H7 (cell line): ENCODE results near the gene TIMELESS. TPM values are rescaled to one million over a fixed set of nuclear protein-coding genes. Genes with fewer than 3 reads are reported as not detected.
A peak's percentile ranks its signal among the peaks of the same experiment; 100 is the strongest.
"Not testable (repeated sequence)": the region's sequence is repeated elsewhere in the genome, so short reads cannot be mapped to it uniquely, and the experiment has no call there.

ENCODE experiments used
- DNase-seq: peaks from one replicate; pipeline ENCODE4 v3.0.0; 2012
- H3K27me3 ChIP-seq: 2 replicates; pipeline ENCODE4 v1.6.0; 2011; ENCODE audit warnings: mild to moderate bottlenecking, low read length; ENCODE audit not compliant: control insufficient read depth, insufficient read depth
- H3K36me3 ChIP-seq: replicated peaks from 2 replicates; pipeline ENCODE4 v1.5.1; 2011; ENCODE audit warnings: low read length; ENCODE audit not compliant: control insufficient read depth, insufficient read depth
- H3K4me3 ChIP-seq: 2 replicates; pipeline ENCODE4 v1.5.1; 2011; ENCODE audit warnings: low read depth, mild to moderate bottlenecking, control low read depth, low read length, moderate library complexity; ENCODE audit not compliant: insufficient read depth
- total RNA-seq: library from RNA; depleted of rRNA; stranded (reverse); fragments of >200 nt; shearing (Covaris generic); gene quantifications from 2 replicates; pipeline ENCODE4 v1.2.3, GENCODE V29; 2014

Gene TIMELESS
- total RNA-seq, 1 experiment from 2014 or later: 13.3 TPM

DNA sequence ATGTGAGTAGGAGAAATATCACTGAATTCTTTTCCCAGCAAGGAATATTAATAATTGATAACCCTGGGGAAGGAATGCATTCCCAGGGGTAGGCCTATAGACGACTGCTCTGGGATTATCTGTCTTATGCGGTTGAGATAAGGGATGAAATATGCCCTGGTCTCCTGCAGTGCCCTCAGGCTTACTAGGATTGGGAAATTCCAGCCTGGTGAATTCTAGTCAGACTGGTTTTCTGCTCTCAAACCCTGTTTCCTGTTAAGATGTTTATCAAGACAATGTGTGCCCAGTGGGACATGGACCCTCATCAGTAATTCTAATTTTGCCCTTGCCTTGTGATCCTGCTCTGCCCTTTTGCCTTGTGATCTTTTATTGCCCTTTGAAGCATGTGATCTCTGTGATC lies 6.0 kb downstream of the TIMELESS start:
- DNase-seq, H3K36me3 ChIP-seq, H3K27me3 ChIP-seq, H3K4me3 ChIP-seq: not testable (repeated sequence)

DNA sequence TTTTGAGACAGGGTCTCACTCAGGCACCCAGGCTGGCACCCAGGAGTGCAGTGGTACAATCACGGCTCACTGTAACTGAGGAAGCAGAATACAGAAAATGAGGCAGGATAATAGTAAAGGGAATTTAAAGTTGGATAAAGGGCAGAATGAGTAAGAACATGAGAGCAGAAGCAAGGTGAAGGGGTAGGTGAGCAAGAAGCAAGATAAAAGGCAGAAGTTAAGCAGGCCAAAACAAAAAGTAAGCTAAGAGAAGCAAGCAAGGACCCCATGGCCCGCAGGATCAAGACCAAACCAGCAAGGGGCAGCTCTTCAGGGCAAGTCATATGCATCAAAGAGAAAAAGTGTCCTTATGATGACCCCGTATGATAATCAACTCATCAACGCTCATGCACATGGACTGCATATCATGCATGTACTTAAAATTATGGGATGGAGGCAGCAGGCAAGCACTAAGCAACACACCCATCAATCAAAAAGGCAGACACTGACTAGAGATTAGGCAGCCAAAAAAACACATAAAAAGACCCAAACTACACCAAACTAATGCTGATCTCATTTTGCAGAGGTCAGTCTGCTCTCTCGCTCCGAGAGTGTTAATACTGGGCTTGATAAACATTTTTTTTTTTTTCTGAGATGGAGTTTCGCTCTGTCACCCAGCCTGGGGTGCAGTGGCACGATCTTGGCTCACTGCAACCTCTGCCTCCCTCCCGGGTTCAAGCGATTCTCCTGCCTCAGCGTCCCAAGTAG lies 11.6 kb downstream of the TIMELESS start:
- no peak for DNase-seq
- Histone ChIP-seq H3K27me3 (no peaks in the 10 kb centered on the region), H3K36me3 (peaks cover 6% of the 10 kb centered on the region), H3K4me3 (no peak overlapping the region)

DNA sequence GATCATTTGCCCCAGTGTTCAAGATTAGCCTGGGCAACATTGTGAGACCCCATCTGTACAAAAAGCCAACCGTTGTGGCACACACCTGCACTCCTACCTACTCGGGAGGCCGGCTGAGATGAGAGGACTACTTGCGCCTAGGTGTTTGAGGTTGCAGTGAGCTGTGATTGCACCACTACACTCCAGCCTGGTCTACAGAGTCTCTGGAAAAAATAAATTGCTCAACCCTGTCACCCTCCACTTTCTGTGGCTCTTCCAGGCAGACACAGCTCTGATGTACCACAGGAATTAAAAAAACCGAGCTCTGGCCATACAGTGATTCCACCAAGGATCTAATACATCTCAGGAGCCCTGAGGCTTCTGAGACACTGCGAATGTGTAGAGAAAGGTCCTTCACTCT lies 14.4 kb downstream of the TIMELESS start:
- no peaks in the 10 kb centered on the region for H3K27me3 ChIP-seq
- peaks cover 19% of the 10 kb centered on the region for H3K36me3 ChIP-seq
- DNase-seq: no peak
- H3K4me3 ChIP-seq: no peak overlapping the region

DNA sequence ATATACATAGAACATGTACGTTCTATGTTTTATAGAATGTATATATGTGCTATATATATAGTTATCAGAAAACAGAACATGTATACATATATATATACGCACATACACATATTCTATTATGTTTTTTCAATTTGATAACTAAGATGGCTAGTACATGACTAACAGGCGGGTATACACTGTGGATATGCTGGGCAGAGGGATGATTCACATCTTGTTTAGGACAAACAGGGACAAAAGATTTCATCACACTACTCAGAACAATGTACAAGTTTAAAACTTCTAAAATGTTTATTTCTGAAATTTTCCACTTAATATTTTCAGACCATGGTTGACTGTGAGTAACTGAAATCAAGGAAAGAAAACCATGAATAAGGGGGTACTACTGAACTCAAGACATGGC lies 17.4 kb downstream of the TIMELESS start:
- Histone ChIP-seq H3K27me3 (no peaks in the 10 kb centered on the region), H3K4me3 (no peak overlapping the region), H3K36me3 (peaks cover 35% of the 10 kb centered on the region)
- no peak for DNase-seq

DNA sequence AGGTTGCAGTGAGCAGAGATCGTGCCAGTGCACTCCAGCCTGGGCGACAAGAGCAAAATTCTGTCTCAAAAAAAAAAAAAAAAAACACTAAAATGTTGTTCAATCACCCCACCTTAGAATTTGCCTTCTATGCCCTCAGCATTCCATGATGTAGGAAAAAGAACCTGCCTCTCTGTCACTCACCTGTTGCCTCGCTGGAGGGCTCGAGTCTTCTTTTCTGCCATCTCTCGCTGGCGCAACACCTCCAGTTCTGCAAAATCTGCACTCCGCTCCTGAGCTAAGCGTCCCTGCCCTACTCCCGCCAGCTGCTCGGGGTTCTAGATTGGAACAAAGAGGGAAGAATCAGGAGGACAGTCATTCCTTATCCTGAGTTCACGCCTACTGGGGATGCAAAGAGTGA lies 17.9 kb downstream of the TIMELESS start:
- DNase-seq: no peak
- H3K4me3 ChIP-seq: no peak overlapping the region
- no peaks in the 10 kb centered on the region for H3K27me3 ChIP-seq
- H3K36me3 ChIP-seq: peaks cover 36% of the 10 kb centered on the region

DNA sequence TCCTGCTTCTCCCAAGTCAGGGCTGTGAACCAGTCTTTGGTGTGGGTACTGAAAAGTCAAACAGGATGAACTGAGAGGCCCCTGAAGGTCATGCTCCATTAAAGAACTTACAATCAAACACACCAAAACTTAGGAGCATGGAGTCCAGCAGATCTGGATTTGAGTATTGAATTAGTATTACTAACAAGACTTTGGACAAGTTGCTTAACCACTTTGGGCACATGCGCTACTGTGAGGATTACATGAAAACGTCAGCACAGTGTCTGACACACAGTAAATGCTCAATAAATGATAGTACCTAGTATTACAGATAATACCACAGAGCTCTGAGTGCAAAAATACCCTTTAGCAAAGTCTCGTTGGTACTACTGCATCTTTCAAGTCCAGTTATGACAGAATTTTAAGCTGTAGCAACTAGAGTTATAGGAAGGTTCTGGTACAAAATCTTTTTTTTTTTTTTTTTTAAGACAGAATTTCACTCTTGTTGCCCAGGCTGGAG lies 23.2 kb downstream of the TIMELESS start:
- H3K4me3 ChIP-seq: no peak overlapping the region
- peaks cover 55% of the 10 kb centered on the region for H3K36me3 ChIP-seq
- DNase-seq: no peak
- no peaks in the 10 kb centered on the region for H3K27me3 ChIP-seq

DNA sequence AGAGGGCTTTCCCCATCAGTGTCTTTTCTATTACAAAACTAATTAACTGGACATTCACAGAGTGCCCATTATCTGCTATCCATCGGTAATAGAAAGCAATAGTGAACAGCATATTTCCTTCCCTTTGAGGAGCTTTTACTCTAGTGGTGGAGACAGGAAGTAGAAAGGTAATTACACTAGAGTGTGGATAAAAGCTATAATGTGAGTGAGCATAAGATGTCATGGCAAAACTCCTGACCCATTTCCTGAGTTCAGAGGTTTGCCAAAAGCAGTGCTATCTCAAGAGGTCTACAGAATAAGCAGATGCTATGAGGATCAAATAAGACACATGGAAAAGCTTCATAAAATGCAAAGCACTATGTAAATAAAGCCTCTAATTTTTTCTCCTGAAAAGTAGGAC lies 24.0 kb downstream of the TIMELESS start:
- no peak for DNase-seq
- H3K36me3 ChIP-seq: peaks cover 55% of the 10 kb centered on the region

DNA sequence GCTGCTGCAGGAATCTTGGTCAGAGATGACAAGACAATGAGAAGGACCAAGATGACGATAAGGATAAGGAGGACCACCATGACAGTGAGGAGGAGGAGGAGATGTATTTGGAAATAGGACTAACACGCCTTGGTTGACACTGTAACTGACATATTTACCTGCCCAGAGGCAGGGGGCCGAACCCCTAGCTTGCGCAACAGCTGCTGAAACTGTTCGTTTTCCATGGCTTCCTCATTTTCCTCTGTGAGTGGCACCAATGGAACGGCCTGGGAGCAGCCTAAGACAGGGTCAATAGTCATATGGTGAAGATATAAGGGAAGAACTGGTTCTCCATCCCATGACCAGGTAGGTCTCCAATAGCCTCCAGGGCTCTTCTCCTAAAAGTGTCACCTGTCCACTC lies 28.8 kb downstream of the TIMELESS start:
- no peak for DNase-seq
- H3K4me3 ChIP-seq: no peak overlapping the region
- no peaks in the 10 kb centered on the region for H3K27me3 ChIP-seq
- H3K36me3 ChIP-seq: peaks cover 52% of the 10 kb centered on the region

More for the DNA sequence above, 24.0 kb downstream of the TIMELESS start:
- H3K4me3 ChIP-seq: no peak overlapping the region
- H3K27me3 ChIP-seq: no peaks in the 10 kb centered on the region

DNA sequence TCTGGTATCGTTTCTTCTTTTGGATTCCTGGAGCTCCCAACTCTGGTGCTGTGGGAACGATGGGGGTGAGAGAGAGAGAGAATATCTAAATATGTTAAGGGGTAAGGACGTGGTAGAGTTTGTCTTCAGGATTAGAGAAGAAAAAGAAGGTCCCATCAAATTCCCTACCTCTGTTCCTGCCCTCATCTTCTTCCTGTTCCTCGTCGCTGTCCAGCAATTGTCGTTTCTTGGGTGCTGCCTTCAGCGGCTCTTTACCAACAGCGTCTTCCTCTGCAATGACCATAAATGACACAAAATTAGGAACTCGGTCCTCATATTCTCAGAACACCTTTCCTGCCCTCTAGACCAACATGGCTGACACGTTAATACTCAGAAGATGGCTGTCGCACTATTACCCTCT lies 31.5 kb downstream of the TIMELESS start:
- peaks cover 37% of the 10 kb centered on the region for H3K36me3 ChIP-seq
- no peaks in the 10 kb centered on the region for H3K27me3 ChIP-seq
- DNase-seq: no peak
- no peak overlapping the region for H3K4me3 ChIP-seq

DNA sequence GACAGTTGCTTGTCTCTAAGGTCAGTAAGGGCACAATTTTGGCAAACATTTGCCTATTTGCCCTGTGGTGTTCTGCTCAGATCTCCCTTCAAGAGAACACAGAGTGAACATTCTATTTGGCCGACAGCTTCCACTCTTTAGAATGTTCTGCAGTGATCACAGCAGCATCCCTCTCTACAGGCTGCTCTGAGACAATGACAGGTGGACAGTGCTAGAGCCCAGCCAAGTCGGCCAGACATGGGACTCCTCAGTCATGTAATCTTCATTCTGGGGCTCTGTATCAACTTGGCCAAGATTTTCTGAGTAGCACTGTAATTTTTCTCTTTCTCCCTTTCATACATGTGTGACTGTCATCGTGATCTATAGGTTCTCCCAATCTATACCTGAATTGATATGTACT lies 34.8 kb downstream of the TIMELESS start:
- H3K27me3 ChIP-seq: no peaks in the 10 kb centered on the region
- H3K4me3 ChIP-seq: no peak overlapping the region
- DNase-seq: no peak
- H3K36me3 ChIP-seq: peaks cover 14% of the 10 kb centered on the region

DNA sequence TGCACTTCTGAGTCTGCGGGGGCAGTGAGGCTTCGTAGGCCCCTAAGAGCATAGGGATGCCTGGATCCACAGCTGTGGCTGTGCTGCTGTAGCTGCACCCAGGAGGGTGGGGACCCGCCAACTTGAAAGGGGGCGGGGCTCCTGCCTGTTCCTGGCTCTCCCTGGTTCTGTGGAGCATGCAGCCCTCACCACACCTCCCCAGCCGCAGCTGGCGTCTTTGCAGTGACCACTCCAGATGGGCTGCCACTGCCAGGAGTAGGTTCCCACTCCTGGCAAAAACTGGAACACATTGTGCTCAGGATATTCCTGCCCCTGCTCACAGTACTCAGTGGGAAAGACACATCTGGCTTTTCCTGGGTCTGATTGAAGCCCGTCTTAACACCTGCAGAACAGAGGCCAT lies 35.8 kb downstream of the TIMELESS start:
- no peaks in the 10 kb centered on the region for H3K27me3 ChIP-seq
- DNase-seq: peak; percentile 65
- H3K36me3 ChIP-seq: peaks cover 12% of the 10 kb centered on the region
- no peak overlapping the region for H3K4me3 ChIP-seq

DNA sequence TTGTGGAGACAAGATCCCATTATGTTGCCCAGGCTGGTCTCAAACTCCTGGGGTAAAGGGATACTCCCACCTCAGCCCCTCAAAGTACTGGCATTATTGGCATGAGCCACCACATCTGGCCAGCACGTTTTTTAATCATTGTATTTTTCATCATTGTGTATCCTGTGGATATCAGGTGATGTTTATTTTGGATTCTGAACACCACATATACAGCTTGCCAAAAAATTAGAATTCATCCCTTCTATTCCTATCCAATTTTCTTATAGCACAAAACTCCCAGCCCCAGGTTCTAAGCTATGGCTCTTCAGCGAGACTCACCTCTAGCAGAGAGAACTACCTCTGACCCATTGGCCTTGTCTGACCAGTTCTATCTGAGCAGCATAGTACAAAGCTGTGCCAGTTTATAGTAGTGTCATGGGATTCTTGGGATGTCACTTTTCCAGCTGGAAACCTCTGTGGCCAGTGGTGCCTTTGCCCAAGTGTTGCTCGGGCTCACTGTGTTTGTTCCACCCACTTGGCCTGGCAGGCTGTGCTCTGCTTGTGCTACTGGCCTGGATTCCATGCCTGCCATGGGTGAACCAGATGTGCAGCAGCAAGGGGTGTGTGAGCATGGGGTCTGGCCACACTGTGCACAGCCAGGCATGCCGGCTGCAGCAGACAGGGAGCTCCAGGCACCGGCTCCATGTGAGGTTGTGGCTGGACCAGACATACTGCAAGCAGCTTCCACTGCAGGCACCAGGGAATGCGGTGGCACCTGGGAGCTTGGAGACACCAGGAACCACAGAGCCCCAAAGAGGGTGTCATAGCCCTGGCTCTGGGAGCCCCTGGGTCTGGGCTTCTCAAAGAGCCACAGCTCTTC lies 37.2 kb downstream of the TIMELESS start:
- peaks cover 5% of the 10 kb centered on the region for H3K36me3 ChIP-seq
- no peaks in the 10 kb centered on the region for H3K27me3 ChIP-seq
- H3K4me3 ChIP-seq: no peak overlapping the region
- no peak for DNase-seq

DNA sequence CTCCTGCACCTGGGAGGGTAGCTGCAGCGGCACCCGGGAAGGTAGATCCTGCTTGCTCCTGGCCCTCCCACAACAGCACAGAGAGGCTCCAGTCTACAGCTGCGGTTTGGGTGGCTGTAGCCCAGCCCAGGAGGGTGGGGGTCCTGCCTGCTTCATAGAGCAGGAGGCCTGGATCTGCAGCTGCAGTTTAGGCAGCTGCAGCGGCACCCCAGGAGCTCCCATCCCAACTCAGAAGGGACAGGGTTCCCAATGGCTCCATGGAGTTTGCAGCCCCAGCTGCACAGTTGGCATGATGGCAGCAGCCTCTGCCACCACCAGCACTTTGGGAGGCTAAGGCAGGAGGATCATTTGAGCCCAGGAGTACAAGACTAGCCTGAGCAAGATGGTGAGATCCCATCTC lies 38.5 kb downstream of the TIMELESS start:
- Histone ChIP-seq H3K4me3 (no peak overlapping the region), H3K36me3 (no peaks in the 10 kb centered on the region; the same call in 1 of the 2 replicates), H3K27me3 (no peaks in the 10 kb centered on the region)
- no peak for DNase-seq

DNA sequence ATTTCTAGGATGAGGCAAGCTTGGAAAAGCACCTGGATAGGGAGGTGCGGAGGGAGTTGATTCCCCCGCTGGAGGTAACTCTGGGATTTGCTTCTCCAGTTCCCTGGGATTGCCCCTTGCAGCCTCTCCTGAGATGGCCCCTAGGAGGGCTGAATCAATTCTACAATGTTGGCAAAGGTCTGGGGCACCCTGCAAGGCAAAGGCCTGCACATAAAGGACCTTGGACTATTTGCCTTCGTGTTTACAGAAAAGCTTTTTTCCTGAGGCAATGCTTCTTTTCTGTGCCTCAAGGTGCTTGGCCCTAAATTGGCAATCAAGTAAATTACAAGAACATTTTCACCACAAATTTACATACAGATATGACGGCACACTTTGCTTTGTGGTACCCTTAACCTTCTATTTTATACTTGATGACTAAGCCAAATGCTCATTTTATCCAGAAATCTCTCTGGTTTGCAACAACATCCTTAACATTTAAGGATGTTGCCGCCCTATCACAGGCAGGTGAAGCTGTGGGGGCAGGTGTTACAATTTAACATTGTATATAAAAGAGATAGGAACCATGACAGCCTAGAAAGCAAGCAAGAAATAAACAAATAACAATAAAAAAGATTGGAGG lies 40.3 kb downstream of the TIMELESS start:
- H3K4me3 ChIP-seq: no peak overlapping the region
- DNase-seq: no peak
- no peaks in the 10 kb centered on the region for H3K27me3 ChIP-seq
- no peaks in the 10 kb centered on the region for H3K36me3 ChIP-seq

DNA sequence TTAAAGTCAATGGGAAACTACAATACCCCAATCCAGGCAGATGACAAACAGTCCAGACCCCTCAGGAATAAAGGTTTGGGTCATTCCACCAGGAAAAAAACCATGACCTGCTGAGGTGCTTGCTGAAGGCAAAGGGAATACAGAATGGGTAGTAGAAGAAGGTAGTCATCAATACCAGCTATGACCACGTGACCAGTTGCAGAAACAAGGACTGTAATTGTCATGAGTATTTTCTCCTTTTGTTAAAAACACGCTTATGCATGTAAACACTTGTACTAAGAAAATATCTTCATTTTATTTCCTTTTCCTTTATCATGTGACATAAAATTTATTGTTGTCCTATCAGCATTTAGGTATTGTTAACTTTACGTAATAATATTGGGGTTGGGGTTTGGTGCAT lies 45.0 kb downstream of the TIMELESS start:
- not testable (repeated sequence) for H3K36me3 ChIP-seq, DNase-seq, H3K4me3 ChIP-seq, H3K27me3 ChIP-seq
